Measurements from ENCODE around the gene GLUD1.
"Not testable (repeated sequence)": the region's sequence is repeated elsewhere in the genome, so short reads cannot be mapped to it uniquely, and the experiment has no call there.

Gene GLUD1

DNA sequence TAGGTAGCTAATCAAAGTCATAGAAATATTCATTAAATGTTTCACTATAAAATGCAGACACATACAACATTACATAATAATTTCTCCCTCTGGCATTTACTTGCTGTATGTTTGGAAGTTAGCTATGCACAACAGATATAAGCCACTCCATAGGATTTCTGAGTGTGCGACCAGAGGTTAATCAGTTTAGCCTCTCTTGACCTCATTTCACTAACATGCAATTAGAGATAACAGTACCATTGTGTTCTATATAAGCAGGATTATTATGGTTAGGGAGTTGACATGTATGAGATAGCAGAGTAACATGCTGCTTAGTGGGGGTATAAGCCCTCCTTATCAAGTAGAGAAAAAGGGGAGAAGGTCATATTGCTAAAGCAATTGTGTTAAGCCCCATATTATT lies 26.4 kb downstream of the GLUD1 start:
- H3K4me3 Mint-ChIP-seq = no peak overlapping the region
- H3K27ac Mint-ChIP-seq = no peak overlapping the region
- H3K9me3 Mint-ChIP-seq = no peaks in the 10 kb centered on the region
- no peaks in the 10 kb centered on the region for H3K27me3 Mint-ChIP-seq
- no peaks in the 10 kb centered on the region for H3K4me1 Mint-ChIP-seq
- H3K36me3 Mint-ChIP-seq = peaks cover 23% of the 10 kb centered on the region

DNA sequence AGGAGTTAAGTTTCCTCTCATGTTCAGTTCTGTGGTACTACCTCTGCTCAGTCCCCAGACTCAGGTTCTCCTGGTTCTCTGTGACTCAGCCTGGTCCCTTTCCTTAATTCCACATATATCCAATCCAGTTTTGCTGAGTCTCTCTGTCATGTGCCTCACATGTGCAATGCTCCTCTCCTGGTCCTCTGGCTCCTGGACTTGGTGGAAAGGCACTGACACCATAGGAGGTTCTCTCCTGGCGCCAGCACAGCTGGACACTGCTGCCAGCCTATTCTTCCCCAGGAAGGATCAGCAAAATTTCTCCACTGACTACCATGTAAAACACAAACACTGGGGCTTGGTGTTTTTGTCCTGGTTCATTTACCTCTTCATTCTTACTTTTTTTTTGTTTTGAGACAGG lies 27.8 kb downstream of the GLUD1 start:
- Mint-ChIP-seq H3K4me1 (no peaks in the 10 kb centered on the region), H3K4me3 (no peak overlapping the region), H3K9me3 (no peaks in the 10 kb centered on the region), H3K27ac (no peak overlapping the region), H3K27me3 (no peaks in the 10 kb centered on the region), H3K36me3 (peaks cover 21% of the 10 kb centered on the region)

- Mint-ChIP-seq H3K4me1 (no peaks in the 10 kb centered on the region), H3K4me3 (no peak overlapping the region), H3K27ac (no peak overlapping the region), H3K9me3 (no peaks in the 10 kb centered on the region), H3K27me3 (no peaks in the 10 kb centered on the region), H3K36me3 (peaks cover 16% of the 10 kb centered on the region)
These were observed 28.5 kb downstream of the GLUD1 start for GRCh38 chr10:87066178-87066577.

DNA sequence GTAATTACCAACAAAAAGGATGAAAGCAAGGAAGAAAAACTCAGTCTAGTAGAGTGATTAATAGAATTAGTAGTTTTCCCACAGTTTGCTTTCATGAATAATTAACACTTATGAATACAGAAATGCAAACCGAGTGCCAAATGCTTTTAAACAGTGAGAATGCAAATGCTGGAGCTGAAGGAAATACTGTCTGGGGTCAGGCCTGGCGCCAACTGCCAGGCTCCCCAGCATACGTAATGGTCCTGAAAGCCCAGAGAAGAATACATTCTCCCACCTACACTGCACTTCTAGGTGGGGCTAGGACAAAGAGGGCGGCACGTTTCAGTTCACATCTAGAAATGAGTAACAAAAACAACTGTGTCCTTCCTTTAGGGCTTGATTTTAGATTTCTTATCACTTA lies 30.0 kb downstream of the GLUD1 start:
- no peaks in the 10 kb centered on the region for H3K4me1 Mint-ChIP-seq
- peaks cover 18% of the 10 kb centered on the region for H3K36me3 Mint-ChIP-seq
- no peak overlapping the region for H3K27ac Mint-ChIP-seq
- no peaks in the 10 kb centered on the region for H3K27me3 Mint-ChIP-seq
- H3K9me3 Mint-ChIP-seq = no peaks in the 10 kb centered on the region
- no peak overlapping the region for H3K4me3 Mint-ChIP-seq

DNA sequence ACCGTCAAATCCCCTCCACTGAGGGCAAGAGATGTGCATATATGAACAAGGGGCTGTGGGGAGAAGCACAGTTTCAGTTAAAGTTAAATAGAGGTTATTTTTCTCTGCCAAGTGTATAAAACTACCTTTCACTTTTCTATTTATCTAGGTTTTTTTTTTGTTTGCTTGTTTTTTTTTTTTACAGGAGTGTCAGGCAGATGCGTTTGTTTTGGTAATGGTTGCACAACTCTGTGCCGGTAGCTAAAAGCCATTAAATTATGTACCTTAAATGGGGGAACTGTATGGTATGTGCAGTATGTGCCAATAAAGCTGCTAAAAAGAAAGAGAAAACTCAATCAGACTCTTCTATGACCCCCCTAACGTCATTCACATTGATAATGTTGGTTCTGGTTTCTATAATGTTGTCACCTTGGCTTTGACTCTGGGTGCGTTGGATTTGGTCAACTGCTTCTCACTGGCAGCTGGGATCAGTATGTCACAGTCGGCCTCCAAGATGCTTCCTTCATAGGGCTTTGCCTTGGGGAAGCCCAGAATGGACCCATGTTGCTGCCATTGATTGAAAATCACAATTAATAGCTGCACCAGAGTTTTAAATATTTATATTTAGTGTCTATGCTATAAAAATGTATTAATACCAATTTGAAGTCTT lies 34.2 kb downstream of the GLUD1 start:
- H3K27ac Mint-ChIP-seq = peak overlapping the region; percentile 83
- H3K4me1 Mint-ChIP-seq = no peaks in the 10 kb centered on the region
- H3K36me3 Mint-ChIP-seq = peaks cover 17% of the 10 kb centered on the region
- H3K27me3 Mint-ChIP-seq = no peaks in the 10 kb centered on the region
- no peaks in the 10 kb centered on the region for H3K9me3 Mint-ChIP-seq
- no peak overlapping the region for H3K4me3 Mint-ChIP-seq

DNA sequence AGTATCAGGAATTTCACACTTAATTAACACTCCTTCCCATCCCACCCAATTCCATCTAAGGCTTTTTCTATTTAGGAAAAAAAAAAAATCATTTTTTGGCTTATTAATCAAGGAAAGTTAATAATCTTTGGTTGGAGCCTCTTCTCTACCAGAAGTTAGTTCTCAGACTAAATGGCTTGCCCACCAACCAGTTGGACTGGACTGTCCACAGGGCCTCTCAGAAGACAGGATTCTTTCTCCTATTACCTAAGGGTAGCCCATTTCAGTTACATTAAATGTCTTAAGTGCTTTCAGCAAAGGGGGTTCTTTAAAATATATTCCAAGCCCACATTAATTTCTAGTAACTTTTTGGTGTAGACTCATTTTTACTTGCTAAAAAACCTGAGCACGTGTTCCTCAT lies 35.2 kb downstream of the GLUD1 start:
- H3K27me3 Mint-ChIP-seq = no peaks in the 10 kb centered on the region
- no peaks in the 10 kb centered on the region for H3K9me3 Mint-ChIP-seq
- no peak overlapping the region for H3K27ac Mint-ChIP-seq
- peaks cover 17% of the 10 kb centered on the region for H3K36me3 Mint-ChIP-seq
- no peak overlapping the region for H3K4me3 Mint-ChIP-seq
- H3K4me1 Mint-ChIP-seq = no peaks in the 10 kb centered on the region

DNA sequence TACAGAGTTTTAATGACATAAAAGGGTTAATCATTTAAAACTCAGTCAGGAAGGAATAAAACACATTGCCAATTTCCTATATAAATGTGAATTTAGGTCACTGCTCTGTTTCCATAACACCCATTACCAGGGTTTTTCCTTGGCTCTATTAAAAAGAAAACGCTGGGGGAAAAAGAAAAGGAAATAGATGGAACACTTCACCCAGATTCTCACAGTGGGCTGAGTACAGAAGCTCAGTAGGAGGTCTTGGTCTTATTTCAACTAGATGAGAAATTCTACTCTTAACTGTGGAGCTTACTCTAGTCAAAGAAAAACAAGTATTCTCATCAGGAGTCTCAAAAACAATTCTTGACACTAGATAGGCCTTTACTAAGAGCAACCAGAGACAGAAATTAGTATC lies 36.5 kb downstream of the GLUD1 start:
- Mint-ChIP-seq H3K4me3 (no peak overlapping the region), H3K9me3 (no peaks in the 10 kb centered on the region), H3K27ac (no peak overlapping the region), H3K4me1 (no peaks in the 10 kb centered on the region), H3K27me3 (no peaks in the 10 kb centered on the region), H3K36me3 (peaks cover 14% of the 10 kb centered on the region)

GRCh38 chr10:87054373-87055295 lies 40.0 kb downstream of the GLUD1 start:
- H3K4me3 Mint-ChIP-seq = no peak overlapping the region

DNA sequence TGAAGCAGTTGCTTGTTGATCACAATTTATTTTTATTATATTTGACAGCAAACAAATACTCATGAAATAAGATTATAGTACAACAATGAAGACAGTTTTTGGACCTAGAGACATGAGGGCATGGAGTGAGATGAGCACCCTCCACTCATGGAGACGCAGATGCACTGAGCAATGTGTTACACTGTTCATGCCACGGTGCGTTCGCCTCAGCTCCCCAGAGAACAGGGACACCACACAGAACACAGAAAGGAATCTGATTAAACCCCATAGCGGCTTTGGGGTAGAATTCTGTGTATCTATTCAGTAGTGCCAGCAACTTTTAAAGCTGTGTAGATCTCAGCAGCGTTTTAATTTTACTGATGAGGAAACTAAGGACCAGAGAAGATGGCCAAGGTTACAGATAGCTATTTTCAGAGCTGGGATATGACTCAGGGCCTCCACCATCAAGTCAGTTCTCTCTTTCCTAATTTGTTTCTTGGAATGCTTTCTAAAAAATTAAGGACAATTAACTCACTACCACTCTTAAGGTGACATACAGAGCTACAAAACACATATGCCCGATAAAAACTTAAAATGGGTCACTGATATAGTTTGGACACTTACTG lies 41.0 kb downstream of the GLUD1 start:
- H3K4me1 Mint-ChIP-seq = no peaks in the 10 kb centered on the region
- H3K27ac Mint-ChIP-seq = no peak overlapping the region
- H3K36me3 Mint-ChIP-seq = peaks cover 7% of the 10 kb centered on the region
- H3K9me3 Mint-ChIP-seq = no peaks in the 10 kb centered on the region
- H3K27me3 Mint-ChIP-seq = no peaks in the 10 kb centered on the region
- no peak overlapping the region for H3K4me3 Mint-ChIP-seq

More at GRCh38 chr10:87054373-87055295, 40.0 kb downstream of the GLUD1 start:
- Mint-ChIP-seq H3K36me3 (peaks cover 9% of the 10 kb centered on the region), H3K27me3 (no peaks in the 10 kb centered on the region), H3K27ac (no peak overlapping the region), H3K4me1 (no peaks in the 10 kb centered on the region), H3K9me3 (no peaks in the 10 kb centered on the region)

- no peak overlapping the region for H3K4me3 Mint-ChIP-seq
- H3K9me3 Mint-ChIP-seq = no peaks in the 10 kb centered on the region
- H3K27me3 Mint-ChIP-seq = no peaks in the 10 kb centered on the region
- H3K4me1 Mint-ChIP-seq = no peaks in the 10 kb centered on the region
- no peak overlapping the region for H3K27ac Mint-ChIP-seq
- peaks cover 4% of the 10 kb centered on the region for H3K36me3 Mint-ChIP-seq
These were observed 41.5 kb downstream of the GLUD1 start for GRCh38 chr10:87053111-87053510.

DNA sequence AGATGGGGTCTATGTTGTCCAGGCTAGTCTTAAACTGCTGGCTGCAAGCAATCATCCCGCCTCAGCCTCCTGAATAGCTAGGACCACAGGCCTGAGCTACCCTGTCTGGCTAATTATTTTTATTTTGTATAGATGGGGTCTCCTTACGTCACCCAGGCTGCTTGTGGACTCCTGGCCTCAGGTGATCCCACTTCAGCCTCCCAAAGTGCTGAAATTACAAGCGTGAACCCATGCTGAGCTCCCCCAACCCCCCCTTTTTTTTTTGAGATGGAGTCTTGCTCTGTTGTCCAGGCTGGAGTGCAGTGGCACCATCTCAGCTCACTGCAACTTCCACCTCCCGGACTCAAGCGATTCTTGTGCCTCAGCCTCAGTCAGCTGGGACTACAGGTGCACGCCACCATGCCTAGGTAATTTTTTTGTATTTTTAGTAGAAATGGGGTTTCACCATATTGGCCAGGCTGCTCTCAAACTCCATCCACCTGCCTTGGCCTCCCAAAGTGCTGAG lies 49.2 kb downstream of the GLUD1 start:
- Mint-ChIP-seq H3K4me1 (no peaks in the 10 kb centered on the region), H3K9me3 (no peaks in the 10 kb centered on the region), H3K4me3 (no peak overlapping the region), H3K27ac (no peak overlapping the region), H3K27me3 (no peaks in the 10 kb centered on the region), H3K36me3 (peaks cover 14% of the 10 kb centered on the region)

- not testable (repeated sequence) for H3K9me3 Mint-ChIP-seq, H3K27me3 Mint-ChIP-seq, H3K4me1 Mint-ChIP-seq, H3K4me3 Mint-ChIP-seq, H3K27ac Mint-ChIP-seq
- H3K36me3 Mint-ChIP-seq = peaks cover 15% of the 10 kb centered on the region
These were observed 51.1 kb downstream of the GLUD1 start for GRCh38 chr10:87043579-87043978.

- no peak overlapping the region for H3K4me3 Mint-ChIP-seq
- no peaks in the 10 kb centered on the region for H3K27me3 Mint-ChIP-seq
- H3K36me3 Mint-ChIP-seq = peaks cover 9% of the 10 kb centered on the region
- no peak overlapping the region for H3K27ac Mint-ChIP-seq
- no peaks in the 10 kb centered on the region for H3K4me1 Mint-ChIP-seq
- H3K9me3 Mint-ChIP-seq = peaks cover 5% of the 10 kb centered on the region
These were observed 55.9 kb downstream of the GLUD1 start for GRCh38 chr10:87038786-87039185.

- H3K27me3 Mint-ChIP-seq = no peaks in the 10 kb centered on the region
- no peak overlapping the region for H3K4me3 Mint-ChIP-seq
- no peaks in the 10 kb centered on the region for H3K4me1 Mint-ChIP-seq
- no peak overlapping the region for H3K27ac Mint-ChIP-seq
- peaks cover 5% of the 10 kb centered on the region for H3K9me3 Mint-ChIP-seq
- H3K36me3 Mint-ChIP-seq = peaks cover 9% of the 10 kb centered on the region
These were observed 56.3 kb downstream of the GLUD1 start for GRCh38 chr10:87038286-87038717.

GRCh38 chr10:87036623-87037022 lies 58.0 kb downstream of the GLUD1 start:
- Mint-ChIP-seq H3K36me3 (peaks cover 3% of the 10 kb centered on the region), H3K27me3 (no peaks in the 10 kb centered on the region), H3K9me3 (peaks cover 5% of the 10 kb centered on the region), H3K4me3 (no peak overlapping the region), H3K27ac (no peak overlapping the region), H3K4me1 (no peaks in the 10 kb centered on the region)
